BLaER1 (cell line): ENCODE results near the gene SPDYC.

Experiments used
- H3K27ac ChIP-seq: shearing (Covaris generic); formaldehyde crosslinking; 2 replicates; pipeline ENCODE4 v1.8.1; 2022
- H3K27me3 ChIP-seq: shearing (Covaris generic); formaldehyde crosslinking; 2 replicates; pipeline ENCODE4 v1.8.1; 2022
- H3K36me3 ChIP-seq: shearing (Covaris generic); formaldehyde crosslinking; 2 replicates; pipeline ENCODE4 v1.8.1; 2022
- H3K4me1 ChIP-seq: shearing (Covaris generic); formaldehyde crosslinking; 2 replicates; pipeline ENCODE4 v1.8.1; 2022
- H3K4me2 ChIP-seq: shearing (Covaris generic); formaldehyde crosslinking; 2 replicates; pipeline ENCODE4 v1.8.1; 2022
- H3K4me3 ChIP-seq: shearing (Covaris generic); formaldehyde crosslinking; 2 replicates; pipeline ENCODE4 v1.8.1; 2022
- H3K9ac ChIP-seq: shearing (Covaris generic); formaldehyde crosslinking; 2 replicates; pipeline ENCODE4 v1.8.1; 2022
- H3K9me3 ChIP-seq: shearing (Covaris generic); formaldehyde crosslinking; 2 replicates; pipeline ENCODE4 v1.8.1; 2022
- H4K20me1 ChIP-seq: shearing (Covaris generic); formaldehyde crosslinking; 2 replicates; pipeline ENCODE4 v1.8.1; 2022
- Cebpa-rat ChIP-seq: shearing (Covaris generic); IDR thresholded peaks from 2 replicates; pipeline ENCODE4 v1.8.1; 2022

The SPDYC gene

DNA sequence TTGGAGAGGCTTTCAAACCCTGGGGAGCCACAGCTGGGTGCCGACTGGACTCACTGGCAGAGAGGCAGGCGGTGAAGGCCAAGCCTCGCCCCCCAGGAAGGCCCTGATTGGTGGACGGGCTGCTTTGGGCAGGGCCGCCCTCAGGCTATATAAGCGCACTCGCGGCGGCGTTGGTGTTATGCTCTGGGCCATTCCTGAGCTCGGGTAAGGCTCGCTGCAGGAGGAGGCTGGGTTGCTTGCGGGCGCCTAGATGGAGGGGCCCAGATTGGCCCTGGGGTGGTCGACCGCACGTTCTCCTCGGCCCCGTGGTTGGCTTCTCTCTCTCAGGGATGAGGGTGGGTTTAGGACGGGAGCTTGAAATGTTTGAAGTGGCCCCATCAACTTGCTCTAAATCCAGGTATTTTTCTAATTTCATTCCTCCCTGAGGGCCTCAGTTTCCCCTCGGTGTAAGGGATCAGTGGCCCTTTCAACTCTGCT is at the start of gene SPDYC:
SPDYC (plus strand) TSS at position 176 of the 477 bp plus-strand sequence. CDS start 1,125 bp downstream, outside the sequence.
- peaks cover 25% of the 10 kb centered on the region; the same call in 1 of the 2 replicates for H3K4me1 ChIP-seq
- H3K4me2 ChIP-seq = peak within 1 kb of the TSS; percentile 33; the same call in 1 of the 2 replicates
- H3K36me3 ChIP-seq = no peaks in the 10 kb centered on the region
- peak within 1 kb of the TSS; percentile 12; the same call in 1 of the 2 replicates for H3K9ac ChIP-seq
- peak within 1 kb of the TSS; percentile 55 for H3K27ac ChIP-seq
- no peaks in the 10 kb centered on the region for H4K20me1 ChIP-seq
- H3K4me3 ChIP-seq = no peak within 1 kb of the TSS
- no peaks in the 10 kb centered on the region for H3K27me3 ChIP-seq
- TF ChIP-seq Cebpa-rat = no peak
- no peaks in the 10 kb centered on the region for H3K9me3 ChIP-seq

GRCh38 chr11:65120831-65121230 is 49.2 kb upstream of the SPDYC start:
- peak overlapping the region; percentile 94 for H3K27ac ChIP-seq
- H3K36me3 ChIP-seq = peaks cover 61% of the 10 kb centered on the region
- H3K4me2 ChIP-seq = peak overlapping the region; percentile 89
- H4K20me1 ChIP-seq = peaks cover 49% of the 10 kb centered on the region
- no peak for TF ChIP-seq Cebpa-rat
- H3K9me3 ChIP-seq = no peaks in the 10 kb centered on the region
- H3K4me3 ChIP-seq = peak overlapping the region; percentile 91
- H3K27me3 ChIP-seq = no peaks in the 10 kb centered on the region
- H3K4me1 ChIP-seq = peaks cover 69% of the 10 kb centered on the region
- peak overlapping the region; percentile 97 for H3K9ac ChIP-seq

DNA sequence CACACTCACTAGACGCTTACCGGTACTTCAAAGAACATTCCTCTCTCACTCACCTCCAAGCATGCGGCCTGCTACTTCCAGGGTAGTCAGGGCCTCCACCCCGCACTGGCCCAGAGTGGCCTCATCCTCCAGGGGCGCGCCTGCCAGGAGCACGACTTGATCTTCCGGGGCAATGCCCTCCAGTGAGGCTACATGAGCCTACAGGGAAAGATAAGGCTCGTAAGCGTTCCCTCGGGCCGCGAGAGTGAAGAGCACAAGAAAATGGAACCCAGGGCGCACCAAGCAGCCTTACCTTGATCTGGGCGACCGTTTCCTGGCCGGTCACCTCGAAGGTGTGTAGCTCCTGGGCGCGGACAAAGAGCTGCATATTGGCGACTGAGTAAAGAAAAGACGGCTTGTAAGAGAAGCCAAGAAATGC is 48.6 kb upstream of the SPDYC start:
- Histone ChIP-seq H3K9me3 (no peaks in the 10 kb centered on the region), H3K4me3 (peak overlapping the region; percentile 91), H3K4me2 (peak overlapping the region; percentile 89), H3K4me1 (peaks cover 63% of the 10 kb centered on the region), H3K27ac (peak overlapping the region; percentile 94), H4K20me1 (peaks cover 46% of the 10 kb centered on the region), H3K27me3 (no peaks in the 10 kb centered on the region), H3K36me3 (peaks cover 61% of the 10 kb centered on the region), H3K9ac (peak overlapping the region; percentile 97)
- TF ChIP-seq Cebpa-rat = no peak

DNA sequence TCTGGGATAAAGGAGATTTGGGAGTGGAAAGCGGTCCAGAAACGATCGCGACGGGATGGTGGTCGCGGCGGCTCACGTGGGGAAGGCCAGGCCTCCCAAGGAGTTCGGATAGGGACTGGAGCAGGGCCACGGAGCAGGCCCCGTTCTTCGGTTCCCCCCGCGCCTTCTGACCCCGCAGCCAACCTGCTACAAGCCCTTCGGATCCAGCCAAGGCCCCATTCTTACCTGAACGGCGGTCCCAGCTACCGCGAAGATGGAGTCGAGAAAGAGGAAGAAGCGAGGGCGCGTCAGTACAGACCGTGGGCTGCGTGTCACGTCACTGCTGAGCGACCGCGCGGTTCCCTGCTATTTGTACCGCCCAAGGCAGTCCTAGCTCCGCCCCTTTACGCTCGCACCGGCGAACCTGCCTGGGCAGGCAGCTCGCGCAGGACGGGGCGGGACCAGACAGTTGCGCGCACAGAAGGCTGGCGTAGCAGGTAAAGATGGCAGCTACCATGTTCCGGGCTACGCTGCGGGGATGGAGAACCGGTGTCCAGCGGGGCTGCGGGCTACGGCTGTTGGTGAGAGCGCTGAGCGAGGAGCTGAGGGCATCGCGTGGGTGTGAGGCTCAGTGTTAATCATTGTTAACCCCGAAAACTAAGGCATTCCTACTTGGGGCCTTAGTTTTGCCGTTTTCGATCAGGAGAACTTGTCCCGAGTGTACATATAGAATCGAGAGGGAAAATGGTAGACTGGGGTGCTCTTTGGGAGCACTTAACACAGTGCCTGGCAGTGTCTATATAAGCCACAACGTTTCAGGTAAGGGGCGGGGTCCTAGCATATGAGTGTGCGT is 48.0 kb upstream of the SPDYC start, which contains the start of the genes FAU and MRPL49:
FAU (minus strand) TSS at position 270 of the 832 bp plus-strand sequence. CDS start 321 bp downstream, outside the sequence.
MRPL49 (plus strand) TSS at position 457 of the 832 bp plus-strand sequence; CDS start at position 483, 26 bp downstream.
- no peak for TF ChIP-seq Cebpa-rat
- Histone ChIP-seq H3K27me3 (no peaks in the 10 kb centered on the region), H3K36me3 (peaks cover 66% of the 10 kb centered on the region), H3K4me3 (peak within 1 kb of the TSS; percentile 91), H3K4me2 (peak within 1 kb of the TSS; percentile 89), H3K9me3 (no peaks in the 10 kb centered on the region), H3K27ac (peak within 1 kb of the TSS; percentile 94), H3K4me1 (peaks cover 57% of the 10 kb centered on the region), H4K20me1 (peaks cover 46% of the 10 kb centered on the region), H3K9ac (peak within 1 kb of the TSS; percentile 97)

GRCh38 chr11:65124480-65125196 is 45.4 kb upstream of the SPDYC start:
- Histone ChIP-seq H3K27me3 (no peaks in the 10 kb centered on the region), H4K20me1 (peaks cover 54% of the 10 kb centered on the region), H3K36me3 (peaks cover 73% of the 10 kb centered on the region), H3K27ac (no peak overlapping the region), H3K9me3 (no peaks in the 10 kb centered on the region), H3K9ac (no peak overlapping the region), H3K4me3 (no peak overlapping the region), H3K4me1 (peaks cover 57% of the 10 kb centered on the region), H3K4me2 (no peak overlapping the region)
- TF ChIP-seq Cebpa-rat = no peak

GRCh38 chr11:65125197-65126056 is 44.6 kb upstream of the SPDYC start:
- Histone ChIP-seq H3K4me1 (peaks cover 57% of the 10 kb centered on the region), H3K4me2 (no peak overlapping the region), H3K9me3 (no peaks in the 10 kb centered on the region), H3K27me3 (no peaks in the 10 kb centered on the region), H3K27ac (no peak overlapping the region), H4K20me1 (peaks cover 54% of the 10 kb centered on the region), H3K36me3 (peaks cover 73% of the 10 kb centered on the region), H3K9ac (no peak overlapping the region), H3K4me3 (no peak overlapping the region)
- no peak for TF ChIP-seq Cebpa-rat

DNA sequence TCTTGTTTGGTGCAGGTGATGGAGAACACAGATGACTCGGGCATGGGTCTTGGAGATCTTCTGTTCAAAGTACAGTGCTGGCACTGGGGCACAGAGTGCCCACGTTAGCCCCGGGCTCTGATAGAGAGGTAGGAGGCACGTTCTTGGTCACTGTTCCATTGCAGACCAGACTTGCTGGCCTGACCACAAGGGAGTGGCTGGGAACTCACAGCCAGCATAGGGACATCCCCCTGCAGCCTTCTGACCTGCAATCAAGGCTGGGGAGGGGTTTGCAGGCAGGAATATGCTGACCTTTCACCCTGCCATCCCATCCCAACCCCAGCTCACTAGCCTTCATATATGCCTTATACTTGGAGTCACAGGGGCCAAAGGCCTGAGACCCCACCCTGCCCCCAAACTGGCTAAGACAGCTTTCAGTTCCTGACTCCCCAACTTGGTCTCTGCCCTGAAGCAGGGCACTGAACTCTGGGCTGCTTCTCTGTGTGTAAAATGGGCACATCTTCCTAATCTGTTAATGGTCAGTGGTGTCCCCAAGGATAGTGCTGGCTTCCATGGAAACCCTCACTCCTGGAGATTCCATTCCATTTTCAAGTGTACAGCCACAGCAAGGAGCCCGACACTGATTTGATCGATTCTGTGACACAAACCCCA is 43.3 kb upstream of the SPDYC start:
- Histone ChIP-seq H3K9me3 (no peaks in the 10 kb centered on the region), H3K27ac (no peak overlapping the region), H3K9ac (no peak overlapping the region), H3K36me3 (peaks cover 77% of the 10 kb centered on the region), H3K27me3 (no peaks in the 10 kb centered on the region), H3K4me1 (peaks cover 61% of the 10 kb centered on the region), H3K4me3 (no peak overlapping the region), H3K4me2 (no peak overlapping the region), H4K20me1 (peaks cover 42% of the 10 kb centered on the region)
- TF ChIP-seq Cebpa-rat = no peak

DNA sequence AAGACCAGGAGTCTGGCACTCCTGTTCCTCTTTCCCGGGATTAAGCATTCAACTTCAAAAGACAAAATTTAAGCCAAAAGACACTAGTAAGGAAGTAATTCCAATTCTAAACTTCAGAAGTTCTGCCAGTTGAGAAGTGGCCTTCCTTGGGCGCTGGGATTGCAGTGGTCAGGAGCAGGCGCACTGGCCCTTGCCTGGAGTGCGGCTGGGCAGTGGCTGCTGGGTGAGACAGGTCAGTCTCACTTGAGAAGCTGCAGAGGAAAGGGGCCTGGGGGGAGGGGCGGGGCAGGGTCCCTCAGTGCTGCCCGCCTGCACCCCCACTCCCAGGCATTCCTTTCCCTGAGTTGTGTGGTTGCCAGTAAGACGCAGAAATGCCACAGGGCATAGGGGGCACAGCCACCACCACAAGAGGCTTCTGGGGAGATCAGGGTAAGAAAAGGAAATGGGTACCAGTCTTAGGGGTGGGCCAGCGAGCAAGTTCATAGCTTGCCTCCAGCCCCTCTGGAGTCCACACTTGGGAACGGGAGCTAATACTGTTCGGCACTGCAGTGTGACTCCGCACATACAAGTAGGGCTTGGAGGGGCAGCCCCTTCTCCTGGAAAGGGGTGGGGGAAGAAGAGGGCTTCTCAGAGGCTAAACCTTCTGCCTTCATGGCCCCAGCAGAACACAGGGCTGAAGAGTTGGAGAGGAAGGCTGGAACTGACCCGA is 42.4 kb upstream of the SPDYC start:
- TF ChIP-seq Cebpa-rat = no peak
- peak overlapping the region; percentile 44; the same call in 1 of the 2 replicates for H3K27ac ChIP-seq
- peaks cover 68% of the 10 kb centered on the region for H3K4me1 ChIP-seq
- 0 out of 2 replicates have a peak overlapping the region, but pooled peaks have one; percentile 50 for H3K9ac ChIP-seq
- H3K9me3 ChIP-seq = no peaks in the 10 kb centered on the region
- H3K27me3 ChIP-seq = no peaks in the 10 kb centered on the region
- peaks cover 42% of the 10 kb centered on the region for H4K20me1 ChIP-seq
- peaks cover 85% of the 10 kb centered on the region for H3K36me3 ChIP-seq
- no peak overlapping the region for H3K4me2 ChIP-seq
- no peak overlapping the region for H3K4me3 ChIP-seq
